ENCODE measurements around the gene INPP4A. TPM values are rescaled to one million over a fixed set of nuclear protein-coding genes. Genes with fewer than 3 reads are reported as not detected.
A peak's percentile ranks its signal among the peaks of the same experiment; 100 is the strongest.

The INPP4A gene
- polyA plus RNA-seq, 1 of the 3 experiments (the other 2 are of a cell fraction), result 15.0 TPM

DNA sequence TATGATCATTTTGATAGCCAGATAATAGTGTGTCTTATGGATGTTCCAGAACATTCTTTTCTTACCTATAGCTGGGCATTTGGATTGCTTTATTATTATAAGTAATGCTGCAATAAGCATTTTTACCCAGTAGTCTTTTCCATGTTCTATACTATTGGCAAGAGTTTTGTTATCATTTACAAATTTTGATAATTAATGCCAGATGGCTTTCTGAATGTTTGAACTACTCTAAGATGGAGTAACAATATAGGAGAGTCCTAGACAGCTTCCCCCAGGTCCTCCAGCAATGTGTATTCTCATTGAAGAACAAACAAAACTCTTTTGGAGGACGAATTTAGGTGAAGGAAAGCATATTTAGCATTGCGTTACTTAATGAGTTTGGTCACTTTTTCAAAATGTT is 73.0 kb downstream of the INPP4A start (continued):
- no peak for TF ChIP-seq MEF2A (IDR thresholded peaks at IDR 0.05; ENCODE audit: borderline replicate concordance, low read depth)
- TF ChIP-seq, protein P1, sequence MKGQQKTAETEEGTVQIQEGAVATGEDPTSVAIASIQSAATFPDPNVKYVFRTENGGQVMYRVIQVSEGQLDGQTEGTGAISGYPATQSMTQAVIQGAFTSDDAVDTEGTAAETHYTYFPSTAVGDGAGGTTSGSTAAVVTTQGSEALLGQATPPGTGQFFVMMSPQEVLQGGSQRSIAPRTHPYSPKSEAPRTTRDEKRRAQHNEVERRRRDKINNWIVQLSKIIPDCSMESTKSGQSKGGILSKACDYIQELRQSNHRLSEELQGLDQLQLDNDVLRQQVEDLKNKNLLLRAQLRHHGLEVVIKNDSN (IDR thresholded peaks at IDR 0.05; ENCODE audit: borderline replicate concordance, low read depth), result no peak
- no peak for TF ChIP-seq SIN3A (IDR thresholded peaks at IDR 0.05; ENCODE audit: borderline replicate concordance, low read depth, low read length)
- TF ChIP-seq TEAD4 (IDR thresholded peaks at IDR 0.05; ENCODE audit: borderline replicate concordance, insufficient read depth), result no peak
- TF ChIP-seq, protein P2, sequence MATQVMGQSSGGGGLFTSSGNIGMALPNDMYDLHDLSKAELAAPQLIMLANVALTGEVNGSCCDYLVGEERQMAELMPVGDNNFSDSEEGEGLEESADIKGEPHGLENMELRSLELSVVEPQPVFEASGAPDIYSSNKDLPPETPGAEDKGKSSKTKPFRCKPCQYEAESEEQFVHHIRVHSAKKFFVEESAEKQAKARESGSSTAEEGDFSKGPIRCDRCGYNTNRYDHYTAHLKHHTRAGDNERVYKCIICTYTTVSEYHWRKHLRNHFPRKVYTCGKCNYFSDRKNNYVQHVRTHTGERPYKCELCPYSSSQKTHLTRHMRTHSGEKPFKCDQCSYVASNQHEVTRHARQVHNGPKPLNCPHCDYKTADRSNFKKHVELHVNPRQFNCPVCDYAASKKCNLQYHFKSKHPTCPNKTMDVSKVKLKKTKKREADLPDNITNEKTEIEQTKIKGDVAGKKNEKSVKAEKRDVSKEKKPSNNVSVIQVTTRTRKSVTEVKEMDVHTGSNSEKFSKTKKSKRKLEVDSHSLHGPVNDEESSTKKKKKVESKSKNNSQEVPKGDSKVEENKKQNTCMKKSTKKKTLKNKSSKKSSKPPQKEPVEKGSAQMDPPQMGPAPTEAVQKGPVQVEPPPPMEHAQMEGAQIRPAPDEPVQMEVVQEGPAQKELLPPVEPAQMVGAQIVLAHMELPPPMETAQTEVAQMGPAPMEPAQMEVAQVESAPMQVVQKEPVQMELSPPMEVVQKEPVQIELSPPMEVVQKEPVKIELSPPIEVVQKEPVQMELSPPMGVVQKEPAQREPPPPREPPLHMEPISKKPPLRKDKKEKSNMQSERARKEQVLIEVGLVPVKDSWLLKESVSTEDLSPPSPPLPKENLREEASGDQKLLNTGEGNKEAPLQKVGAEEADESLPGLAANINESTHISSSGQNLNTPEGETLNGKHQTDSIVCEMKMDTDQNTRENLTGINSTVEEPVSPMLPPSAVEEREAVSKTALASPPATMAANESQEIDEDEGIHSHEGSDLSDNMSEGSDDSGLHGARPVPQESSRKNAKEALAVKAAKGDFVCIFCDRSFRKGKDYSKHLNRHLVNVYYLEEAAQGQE (IDR thresholded peaks at IDR 0.05; ENCODE audit: low read depth, low read length), result no peak
- no peak for TF ChIP-seq RXRA (IDR thresholded peaks at IDR 0.05; ENCODE audit: borderline replicate concordance, low read depth)
- no peak for TF ChIP-seq TCF12 (IDR thresholded peaks at IDR 0.05)
- TF ChIP-seq, protein P3, sequence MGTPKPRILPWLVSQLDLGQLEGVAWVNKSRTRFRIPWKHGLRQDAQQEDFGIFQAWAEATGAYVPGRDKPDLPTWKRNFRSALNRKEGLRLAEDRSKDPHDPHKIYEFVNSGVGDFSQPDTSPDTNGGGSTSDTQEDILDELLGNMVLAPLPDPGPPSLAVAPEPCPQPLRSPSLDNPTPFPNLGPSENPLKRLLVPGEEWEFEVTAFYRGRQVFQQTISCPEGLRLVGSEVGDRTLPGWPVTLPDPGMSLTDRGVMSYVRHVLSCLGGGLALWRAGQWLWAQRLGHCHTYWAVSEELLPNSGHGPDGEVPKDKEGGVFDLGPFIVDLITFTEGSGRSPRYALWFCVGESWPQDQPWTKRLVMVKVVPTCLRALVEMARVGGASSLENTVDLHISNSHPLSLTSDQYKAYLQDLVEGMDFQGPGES (IDR thresholded peaks at IDR 0.05; ENCODE audit: low read depth, low read length), result no peak
- TF ChIP-seq, protein P4, sequence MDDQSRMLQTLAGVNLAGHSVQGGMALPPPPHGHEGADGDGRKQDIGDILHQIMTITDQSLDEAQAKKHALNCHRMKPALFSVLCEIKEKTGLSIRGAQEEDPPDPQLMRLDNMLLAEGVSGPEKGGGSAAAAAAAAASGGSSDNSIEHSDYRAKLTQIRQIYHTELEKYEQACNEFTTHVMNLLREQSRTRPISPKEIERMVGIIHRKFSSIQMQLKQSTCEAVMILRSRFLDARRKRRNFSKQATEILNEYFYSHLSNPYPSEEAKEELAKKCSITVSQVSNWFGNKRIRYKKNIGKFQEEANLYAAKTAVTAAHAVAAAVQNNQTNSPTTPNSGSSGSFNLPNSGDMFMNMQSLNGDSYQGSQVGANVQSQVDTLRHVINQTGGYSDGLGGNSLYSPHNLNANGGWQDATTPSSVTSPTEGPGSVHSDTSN (IDR thresholded peaks at IDR 0.05), result no peak

DNA sequence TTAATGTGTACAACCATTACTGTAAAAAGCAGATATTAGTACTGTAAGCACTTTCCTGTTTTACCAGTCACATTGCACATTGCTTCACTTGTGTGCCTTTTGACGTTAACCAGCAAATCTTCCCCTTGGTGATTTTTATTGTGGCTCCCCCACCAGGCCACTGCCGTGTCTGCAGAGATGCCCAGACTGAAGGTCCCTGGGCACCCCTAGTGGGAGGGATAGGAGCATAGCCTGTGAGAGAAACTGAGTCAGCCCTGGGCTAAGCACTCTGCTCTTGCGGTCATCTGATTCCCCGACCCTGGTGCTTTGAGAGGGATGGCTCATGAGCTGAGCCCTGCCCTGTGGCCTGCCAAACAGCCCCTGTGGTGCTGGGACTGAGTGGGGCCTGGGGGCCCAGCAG is 73.4 kb downstream of the INPP4A start:
- Histone ChIP-seq H3F3A (replicated peaks; ENCODE audit: insufficient read depth) (no peaks in the 10 kb centered on the region), H3K27ac (ENCODE audit: low read depth in 2 of 2, low read length in 1 of 2) (no peak overlapping the region), H3K4me1 (ENCODE audit: control insufficient read depth in 1 of 2, insufficient read depth in 2 of 2, low read depth in 1 of 2, low read length in 1 of 2) (peaks cover 14 to 18% of the 10 kb centered on the region in 2 experiments; a peak in 3 of 4 replicates), H3K4me2 (no peak overlapping the region), H3K9me3 (no peaks in the 10 kb centered on the region), H3K27me3 (ENCODE audit: insufficient read depth) (no peaks in the 10 kb centered on the region), H3K9ac (no peak overlapping the region), H3K36me3 (replicated peaks in 1 of 2; ENCODE audit: control insufficient read depth in 1 of 2, insufficient read depth in 2 of 2, low read length in 1 of 2) (peaks cover 0 to 3% of the 10 kb centered on the region in 2 experiments), H3K79me2 (ENCODE audit: insufficient read depth) (peaks cover 14% of the 10 kb centered on the region; the same call in 1 of the 2 replicates), H3K4me3 (ENCODE audit: low read depth in 2 of 2, low read length in 1 of 2) (no peak overlapping the region), H3K9me2 (no peaks in the 10 kb centered on the region), H2AFZ (ENCODE audit: low read depth) (no peak overlapping the region), H4K20me1 (ENCODE audit: insufficient read depth) (no peaks in the 10 kb centered on the region)
- ChIA-PET CTCF (interaction anchor here (0.7 kb wide), 1 partner anchor 19 kb away, joined by 3 read pairs; no protein-coding TSS in a partner anchor), POLR2A (no interaction called here)
- DNase-seq, result peak; percentile 56
- WGBS (ENCODE audit: low lambda C conversion rate), result 83% methylated on average over 4 of the region's 4 CpGs
- TF ChIP-seq RAD21 (IDR thresholded peaks at IDR 0.05; ENCODE audit: low read length) (peak; percentile 60), SMC3 (IDR thresholded peaks at IDR 0.05; ENCODE audit: low read depth, low read length) (peak; percentile 35; the same call in 1 of the 2 replicates), MXI1 (IDR thresholded peaks at IDR 0.05; ENCODE audit: low read depth, low read length) (no peak), GABPA (IDR thresholded peaks at IDR 0.05; ENCODE audit: low read depth) (no peak)
- TF ChIP-seq, protein P5, sequence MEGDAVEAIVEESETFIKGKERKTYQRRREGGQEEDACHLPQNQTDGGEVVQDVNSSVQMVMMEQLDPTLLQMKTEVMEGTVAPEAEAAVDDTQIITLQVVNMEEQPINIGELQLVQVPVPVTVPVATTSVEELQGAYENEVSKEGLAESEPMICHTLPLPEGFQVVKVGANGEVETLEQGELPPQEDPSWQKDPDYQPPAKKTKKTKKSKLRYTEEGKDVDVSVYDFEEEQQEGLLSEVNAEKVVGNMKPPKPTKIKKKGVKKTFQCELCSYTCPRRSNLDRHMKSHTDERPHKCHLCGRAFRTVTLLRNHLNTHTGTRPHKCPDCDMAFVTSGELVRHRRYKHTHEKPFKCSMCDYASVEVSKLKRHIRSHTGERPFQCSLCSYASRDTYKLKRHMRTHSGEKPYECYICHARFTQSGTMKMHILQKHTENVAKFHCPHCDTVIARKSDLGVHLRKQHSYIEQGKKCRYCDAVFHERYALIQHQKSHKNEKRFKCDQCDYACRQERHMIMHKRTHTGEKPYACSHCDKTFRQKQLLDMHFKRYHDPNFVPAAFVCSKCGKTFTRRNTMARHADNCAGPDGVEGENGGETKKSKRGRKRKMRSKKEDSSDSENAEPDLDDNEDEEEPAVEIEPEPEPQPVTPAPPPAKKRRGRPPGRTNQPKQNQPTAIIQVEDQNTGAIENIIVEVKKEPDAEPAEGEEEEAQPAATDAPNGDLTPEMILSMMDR (IDR thresholded peaks at IDR 0.05), result peak; percentile 40

All from SK-N-SH (cell line).